Glomerular visceral epithelial cell (primary cell): Measurements from ENCODE around the gene CLPSL2.
"Not testable (repeated sequence)": the region's sequence is repeated elsewhere in the genome, so short reads cannot be mapped to it uniquely, and the experiment has no call there.

ENCODE experiments used
- DNase-seq: peaks from one replicate; pipeline ENCODE4 v3.0.0-alpha.2; 2016; ENCODE audit errors: extremely low spot score

Gene CLPSL2

DNA sequence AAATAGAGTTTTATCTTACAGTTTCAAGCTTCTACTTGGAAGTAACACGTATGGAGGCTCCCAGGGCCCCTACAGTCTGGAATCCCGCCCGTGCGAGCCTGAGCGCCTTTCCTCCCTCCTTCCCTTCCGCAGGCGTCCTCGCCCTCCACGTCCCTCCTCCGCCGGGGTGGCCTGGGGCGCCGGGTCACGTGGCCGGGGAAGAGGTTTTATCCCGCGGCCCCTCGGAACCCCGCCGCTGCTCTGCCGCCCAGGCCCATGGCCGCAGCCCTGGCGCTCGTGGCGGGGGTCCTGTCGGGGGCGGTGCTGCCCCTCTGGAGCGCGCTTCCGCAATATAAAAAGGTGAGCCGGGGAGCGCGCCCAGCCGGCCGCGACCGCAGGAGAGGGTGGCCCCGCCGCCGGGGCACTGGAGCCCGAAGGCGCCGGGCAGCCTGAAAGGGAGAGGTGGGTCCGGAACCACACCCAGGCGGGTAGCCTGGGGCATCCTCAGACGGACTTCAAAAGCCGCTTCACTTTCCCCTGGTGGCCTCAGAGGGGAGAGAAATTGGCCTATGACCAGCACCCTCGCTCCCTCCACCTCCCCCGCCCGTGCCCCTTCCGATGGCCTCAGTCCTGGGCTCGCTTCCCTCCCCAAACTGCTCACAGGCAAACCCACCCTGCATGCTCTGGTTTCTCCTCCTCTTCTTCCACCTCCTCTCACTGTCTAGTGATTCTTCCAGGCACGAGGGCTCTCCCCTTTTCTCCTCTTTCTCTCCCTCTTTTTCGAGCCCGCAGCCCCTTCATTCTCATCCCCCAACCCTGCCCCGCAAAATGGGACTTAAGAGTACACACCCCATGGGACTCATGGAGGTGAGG, at the start of gene CLPSL2:
Gene CLPSL2 (plus strand): TSS at position 235 of the 852 bp plus-strand sequence. CDS start 21 bp downstream, at position 256.
- DNase-seq, result peak; percentile 13

DNA sequence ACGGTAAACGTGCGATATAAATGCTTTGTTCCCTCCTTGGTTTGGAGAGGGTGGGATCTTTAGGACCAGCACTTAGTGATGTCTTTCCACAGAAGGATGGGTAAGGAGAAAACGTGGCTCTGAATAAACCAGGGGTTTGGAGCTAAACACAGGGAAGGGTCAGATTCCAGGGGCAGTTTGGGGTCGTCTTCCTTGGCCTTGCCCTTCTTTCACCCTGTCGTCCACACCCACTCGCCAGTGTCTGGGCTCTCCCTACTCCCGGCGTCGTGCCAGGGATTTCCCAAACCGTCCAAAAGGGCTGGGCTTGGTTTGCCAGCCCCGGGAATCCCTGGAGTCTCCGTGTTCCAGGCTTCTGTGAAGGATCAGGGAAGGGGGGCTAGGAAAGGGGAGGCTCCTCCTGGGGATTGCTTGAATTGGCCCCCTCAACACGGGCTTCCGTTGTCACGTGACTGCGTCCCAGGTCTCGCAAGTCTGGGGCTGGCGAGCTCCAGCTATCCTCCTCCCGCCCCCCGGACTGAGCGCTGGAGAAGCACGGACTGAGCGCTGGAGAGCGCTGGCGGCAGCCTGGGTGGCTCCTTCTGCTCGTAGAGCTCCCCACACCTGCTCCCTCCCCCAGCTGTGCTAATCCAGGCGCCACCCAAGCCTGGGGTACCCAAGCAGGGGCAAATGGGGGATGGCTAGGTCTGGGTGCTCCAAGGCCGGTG, 49.0 kb upstream of the CLPSL2 start:
- DNase-seq, result peak; percentile 66

GRCh38 chr6:35727935-35728682, 48.3 kb upstream of the CLPSL2 start:
- peak; percentile 96 for DNase-seq

GRCh38 chr6:35728683-35729678, 47.4 kb upstream of the CLPSL2 start:
- DNase-seq, result no peak

- DNase-seq, result no peak
Observed at GRCh38 chr6:35729722-35730121, 46.7 kb upstream of the CLPSL2 start.

DNA sequence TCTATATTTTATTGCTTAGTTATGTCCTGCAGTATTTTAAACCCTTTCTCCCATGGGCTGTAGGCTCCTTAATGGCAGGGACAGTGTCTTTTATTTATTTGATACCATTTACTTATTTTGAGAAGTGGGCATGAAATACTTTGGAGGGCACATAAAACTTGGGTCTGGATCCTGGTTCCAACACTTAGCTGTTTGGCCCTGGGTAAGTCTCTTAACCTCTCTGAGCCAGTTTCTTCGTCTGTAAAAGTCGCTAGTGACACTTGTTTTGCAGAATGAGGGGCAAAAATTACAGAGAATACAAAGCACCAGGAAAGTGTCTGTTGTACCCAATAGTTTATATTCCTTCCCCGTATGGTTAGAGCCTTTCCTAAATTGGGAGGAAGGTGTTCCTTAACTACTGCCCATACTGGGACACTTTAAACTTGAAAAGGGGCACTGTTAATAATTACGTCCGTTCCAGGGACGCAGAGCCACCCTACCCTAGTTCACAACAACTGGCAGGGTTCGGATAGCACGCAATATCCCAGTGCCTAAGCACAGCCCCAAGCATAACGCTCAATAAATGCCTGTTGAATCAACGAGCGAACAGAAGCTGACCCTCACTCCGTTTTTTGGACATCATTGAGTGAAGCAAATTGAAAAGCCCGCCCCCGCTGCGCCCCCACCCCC, 45.5 kb upstream of the CLPSL2 start:
- DNase-seq, result no peak

DNA sequence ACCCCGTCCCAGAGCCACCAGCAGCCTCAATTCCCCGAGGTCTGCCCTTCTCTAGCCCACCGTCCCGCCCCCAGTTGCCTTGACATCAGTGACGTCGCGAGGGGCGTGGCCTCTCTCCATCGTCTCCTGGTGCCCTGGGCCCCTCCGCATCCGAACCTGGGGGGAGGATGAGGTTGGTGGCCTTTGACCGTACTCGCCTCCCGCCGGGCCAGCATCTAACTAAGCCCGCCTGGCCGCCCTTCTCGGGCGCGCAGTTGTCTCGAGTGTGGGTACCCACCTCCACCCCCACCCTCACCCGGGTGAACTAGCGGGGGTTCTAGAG, 45.0 kb upstream of the CLPSL2 start:
- DNase-seq, result peak; percentile 75

GRCh38 chr6:35731736-35732532, 44.5 kb upstream of the CLPSL2 start:
- DNase-seq, result peak; percentile 80

DNA sequence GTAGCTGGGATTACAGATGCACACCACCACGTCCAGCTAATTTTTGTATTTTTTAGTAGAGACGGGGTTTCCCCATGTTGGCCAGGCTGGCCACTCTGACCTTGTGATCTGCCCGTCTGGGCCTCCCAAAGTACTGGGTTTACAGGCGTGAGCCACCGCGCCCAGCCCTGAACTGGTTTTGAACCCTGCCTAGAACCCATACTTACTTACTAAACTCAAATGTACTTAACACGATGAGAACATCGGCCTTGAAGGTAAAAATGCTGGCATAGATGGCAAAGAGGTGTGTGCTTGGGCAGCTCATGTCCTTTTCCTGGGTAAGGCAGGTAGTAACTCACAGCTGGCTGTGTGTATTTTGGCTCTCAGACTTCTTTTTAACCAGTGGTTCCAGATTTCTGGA, 42.8 kb upstream of the CLPSL2 start:
- no peak for DNase-seq

GRCh38 chr6:35734319-35734718, 42.1 kb upstream of the CLPSL2 start:
- not testable (repeated sequence) for DNase-seq

GRCh38 chr6:35735452-35735851, 40.9 kb upstream of the CLPSL2 start:
- no peak for DNase-seq

DNA sequence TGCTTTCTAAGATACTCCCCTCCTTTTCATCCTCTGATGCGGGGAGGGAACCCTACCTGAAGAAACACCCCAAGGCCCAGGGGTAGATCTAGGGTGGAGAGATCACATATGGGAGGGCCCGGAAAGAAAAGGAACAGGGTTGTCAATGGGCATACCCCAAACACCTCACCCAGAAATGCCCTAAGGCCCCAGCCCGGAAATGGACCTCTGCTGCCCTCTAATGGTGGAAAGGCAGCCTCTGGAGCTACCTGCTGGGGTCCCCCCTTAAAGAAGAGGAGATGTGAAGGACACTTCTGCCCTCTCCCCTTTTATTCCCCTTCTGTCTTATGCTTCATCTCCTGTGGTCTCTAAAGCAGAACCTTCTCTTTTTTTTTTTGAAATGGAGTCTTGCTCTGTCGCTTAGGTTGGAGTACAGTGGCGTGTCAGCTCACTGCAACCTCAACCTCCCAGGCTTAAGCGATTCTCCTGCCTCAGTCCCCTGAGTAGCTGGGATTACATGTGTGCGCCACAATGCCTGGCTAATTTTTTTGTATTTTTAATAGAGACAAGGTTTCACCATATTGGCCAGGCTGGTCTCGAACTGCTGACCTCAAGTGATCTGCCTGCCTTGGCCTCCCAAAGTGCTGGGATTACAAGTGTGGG, 40.0 kb upstream of the CLPSL2 start:
- DNase-seq, result peak; percentile 66

- DNase-seq, result no peak
Observed at GRCh38 chr6:35736982-35737412, 39.4 kb upstream of the CLPSL2 start, which contains the start of gene ARMC12. Gene ARMC12, plus strand, starts transcription at chr6:35737032. Its CDS starts 77 bp downstream, at chr6:35737109.

DNA sequence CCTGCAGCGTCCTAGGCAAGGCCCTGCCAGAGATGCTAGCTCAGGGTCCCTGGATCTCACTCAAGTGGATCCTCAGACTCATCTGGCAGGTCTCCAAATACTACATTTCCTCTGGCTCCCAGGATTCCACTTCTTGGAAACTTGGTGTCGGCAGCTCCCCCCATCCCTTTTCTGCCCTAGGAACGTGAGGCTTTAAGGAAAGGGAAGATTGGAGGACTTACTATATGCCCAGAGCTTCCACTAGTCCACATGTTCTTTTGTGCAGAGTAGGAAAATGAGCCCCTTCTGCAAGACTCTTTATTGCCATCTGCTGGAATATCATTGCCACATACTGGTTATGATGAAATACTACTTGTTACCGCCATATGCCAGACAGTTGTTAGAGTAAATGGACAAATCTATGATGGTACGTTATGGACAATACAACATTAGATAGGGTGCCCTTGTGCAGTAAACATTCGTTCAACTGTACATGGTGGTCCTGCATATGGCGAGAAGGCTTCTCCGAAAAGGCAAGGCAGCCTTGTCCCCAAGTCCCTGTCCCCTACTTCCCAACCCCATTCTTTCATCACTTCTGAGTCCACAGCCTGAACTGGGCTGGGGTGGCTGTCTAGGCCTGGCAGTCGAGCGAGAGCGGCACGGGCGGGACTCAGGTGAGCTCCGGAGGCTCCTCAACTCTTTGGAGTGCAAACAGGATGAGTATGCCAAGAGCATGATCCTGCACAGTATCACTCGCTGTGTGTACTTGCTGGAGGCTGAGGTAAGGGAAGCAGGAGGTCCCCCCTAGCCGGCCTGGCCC, 38.8 kb upstream of the CLPSL2 start:
- DNase-seq, result peak; percentile 67

- no peak for DNase-seq
Observed at GRCh38 chr6:35739645-35740524, 36.5 kb upstream of the CLPSL2 start.

DNA sequence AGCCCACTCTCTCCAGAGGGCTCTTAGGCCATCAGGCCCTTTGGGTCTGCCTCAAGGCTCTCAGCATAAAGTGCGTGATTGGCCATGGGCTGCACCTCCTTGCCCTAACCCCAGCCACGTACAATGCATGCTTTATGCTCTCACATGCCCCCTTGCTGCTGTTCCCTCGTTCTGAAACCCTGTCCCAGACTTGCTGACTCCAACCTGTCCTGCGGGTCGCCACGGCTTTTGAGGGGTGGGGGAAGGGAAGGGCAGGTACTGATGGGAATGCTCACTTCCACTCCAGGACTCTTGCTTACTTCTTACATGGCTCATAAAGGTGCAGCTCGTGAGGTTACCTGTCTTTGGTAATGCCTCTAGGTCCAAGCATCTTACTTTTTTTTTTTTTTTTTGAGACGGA, 33.6 kb upstream of the CLPSL2 start:
- DNase-seq, result no peak

- no peak for DNase-seq
Observed at GRCh38 chr6:35745509-35745908, 30.9 kb upstream of the CLPSL2 start.
